Measurements from ENCODE around the gene RPTOR.
"Not testable (repeated sequence)": the region's sequence is repeated elsewhere in the genome, so short reads cannot be mapped to it uniquely, and the experiment has no call there.

Gene RPTOR

GRCh38 chr17:80558046-80558445, 13.4 kb downstream of the RPTOR start:
- DNase-seq = no peak

- DNase-seq = no peak
Measured at GRCh38 chr17:80559825-80560251, 15.2 kb downstream of the RPTOR start.

GRCh38 chr17:80561541-80562114, 17.0 kb downstream of the RPTOR start:
- no peak for DNase-seq

GRCh38 chr17:80564545-80564944, 19.9 kb downstream of the RPTOR start:
- no peak for DNase-seq

- DNase-seq = no peak
Measured at GRCh38 chr17:80565343-80566053, 20.9 kb downstream of the RPTOR start.

GRCh38 chr17:80566054-80566400, 21.4 kb downstream of the RPTOR start:
- DNase-seq = no peak

GRCh38 chr17:80568246-80568645, 23.6 kb downstream of the RPTOR start:
- DNase-seq = no peak

- no peak for DNase-seq
Measured at GRCh38 chr17:80569924-80570323, 25.3 kb downstream of the RPTOR start.

- DNase-seq = no peak
Measured at GRCh38 chr17:80573701-80574100, 29.1 kb downstream of the RPTOR start.

- no peak for DNase-seq
Measured at GRCh38 chr17:80574496-80574895, 29.9 kb downstream of the RPTOR start.

- DNase-seq = peak; percentile 94
Measured at GRCh38 chr17:80575057-80575875, 30.6 kb downstream of the RPTOR start.

GRCh38 chr17:80577876-80578570, 33.4 kb downstream of the RPTOR start:
- no peak for DNase-seq

- not testable (repeated sequence) for DNase-seq
Measured at GRCh38 chr17:80578668-80579388, 34.2 kb downstream of the RPTOR start.

GRCh38 chr17:80582165-80582564, 37.5 kb downstream of the RPTOR start:
- DNase-seq = no peak

- DNase-seq = no peak
Measured at GRCh38 chr17:80584176-80584905, 39.7 kb downstream of the RPTOR start.

GRCh38 chr17:80585890-80586845, 41.5 kb downstream of the RPTOR start:
- no peak for DNase-seq

GRCh38 chr17:80586846-80587228, 42.2 kb downstream of the RPTOR start:
- no peak for DNase-seq

- DNase-seq = no peak
Measured at GRCh38 chr17:80588702-80589383, 44.2 kb downstream of the RPTOR start.

- DNase-seq = no peak
Measured at GRCh38 chr17:80591788-80592187, 47.1 kb downstream of the RPTOR start.

GRCh38 chr17:80592243-80592642, 47.6 kb downstream of the RPTOR start:
- no peak for DNase-seq

All from NCI-H1436 (cell line).